Measurements from ENCODE around the gene CD164.

CD164 gene

DNA sequence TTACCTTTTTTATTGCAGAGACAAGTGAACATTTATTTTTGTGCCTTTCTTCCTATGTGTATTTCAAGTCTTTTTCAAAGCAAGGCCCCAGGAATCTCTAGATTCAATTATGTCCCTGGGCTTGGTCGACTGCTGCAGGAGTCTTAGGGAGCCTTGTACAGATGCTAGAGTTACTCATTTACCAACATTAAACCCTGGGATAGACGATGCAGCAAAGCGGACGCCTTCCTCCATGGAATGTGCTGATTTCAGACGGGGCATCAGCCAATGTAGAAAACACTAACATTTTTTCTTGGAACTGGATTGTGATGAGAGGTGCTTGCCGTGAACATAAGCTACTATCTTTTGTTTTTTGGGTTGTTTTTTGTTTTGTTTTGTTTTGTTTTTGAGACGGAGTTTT lies 55.9 kb downstream of the CD164 start:
- DNase-seq: no peak
- in situ Hi-C loops (cut with HindIII; ENCODE audit: low pct_ligation_motif_present, low pct_unique_long_range_greater_than_20kb, low sequenced_read_pairs): no loop called here

DNA sequence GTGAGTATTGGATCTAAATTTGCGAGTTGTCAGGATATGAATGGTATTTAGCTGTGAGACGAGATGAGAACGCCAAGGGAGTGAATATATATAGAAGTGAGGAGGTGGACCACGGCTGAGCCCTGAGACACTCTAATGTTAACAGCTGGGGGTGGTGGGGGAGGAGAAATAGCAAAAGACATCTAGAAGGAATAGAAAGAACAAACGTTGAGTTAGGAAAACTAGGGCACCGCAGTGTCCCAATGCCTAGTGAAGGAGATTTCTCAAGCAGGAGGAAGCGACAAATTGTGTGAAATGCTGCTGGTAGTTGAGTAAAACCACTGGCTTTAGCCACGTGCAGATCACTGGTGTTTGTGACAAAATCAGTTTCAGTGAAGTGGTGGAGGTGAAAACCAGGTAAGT lies 56.9 kb downstream of the CD164 start:
- in situ Hi-C loops (cut with HindIII; ENCODE audit: low pct_ligation_motif_present, low pct_unique_long_range_greater_than_20kb, low sequenced_read_pairs): no loop called here
- no peak for DNase-seq

DNA sequence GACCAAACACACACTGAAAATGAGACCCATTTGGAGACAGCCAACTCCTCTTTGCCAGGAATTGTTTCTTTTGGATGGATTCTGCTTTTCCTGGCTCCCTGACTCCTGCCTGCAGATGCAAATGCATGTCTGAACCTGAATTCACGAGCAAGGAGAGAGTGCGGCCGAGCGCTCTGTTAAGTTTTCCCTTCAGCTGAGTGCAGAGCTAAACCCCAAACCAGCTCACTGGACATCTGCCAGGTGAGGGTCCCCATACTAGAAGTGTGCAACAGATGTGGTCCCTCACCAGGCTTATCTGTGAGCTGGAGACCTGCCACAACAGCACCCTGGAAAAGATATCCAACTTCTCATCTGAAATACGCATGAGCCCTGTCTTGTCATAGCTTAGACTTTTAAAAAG lies 59.0 kb downstream of the CD164 start:
- in situ Hi-C loops (cut with HindIII; ENCODE audit: low pct_ligation_motif_present, low pct_unique_long_range_greater_than_20kb, low sequenced_read_pairs): no loop called here
- no peak for DNase-seq

GRCh38 chr6:109322825-109323224 lies 59.4 kb downstream of the CD164 start:
- no peak for DNase-seq
- in situ Hi-C loops (cut with HindIII; ENCODE audit: low pct_ligation_motif_present, low pct_unique_long_range_greater_than_20kb, low sequenced_read_pairs): no loop called here

- in situ Hi-C loops (cut with HindIII; ENCODE audit: low pct_ligation_motif_present, low pct_unique_long_range_greater_than_20kb, low sequenced_read_pairs): no loop called here
- DNase-seq: no peak
These were observed 60.5 kb downstream of the CD164 start for GRCh38 chr6:109321752-109322151.

DNA sequence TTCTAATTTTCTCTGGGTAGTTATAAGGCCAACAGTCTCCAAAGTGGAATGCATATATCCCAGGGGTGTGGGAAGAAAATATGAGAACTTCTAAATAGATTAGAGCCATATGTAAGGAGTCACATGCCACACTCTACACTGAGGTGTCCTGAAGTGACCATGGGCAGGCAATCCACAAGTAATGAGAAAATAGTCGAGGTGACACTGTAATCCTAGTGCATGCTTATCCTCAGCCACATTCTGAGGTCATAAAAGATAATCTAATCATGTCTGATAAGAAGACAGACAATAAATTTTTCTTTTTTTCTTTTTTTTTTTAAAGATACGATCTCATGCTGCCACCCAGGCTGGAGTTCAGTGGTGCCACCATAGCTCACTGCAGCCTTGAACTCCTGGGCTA lies 62.2 kb downstream of the CD164 start:
- in situ Hi-C loops (cut with HindIII; ENCODE audit: low pct_ligation_motif_present, low pct_unique_long_range_greater_than_20kb, low sequenced_read_pairs): no loop called here
- DNase-seq: no peak

- in situ Hi-C loops (cut with HindIII; ENCODE audit: low pct_ligation_motif_present, low pct_unique_long_range_greater_than_20kb, low sequenced_read_pairs): no loop called here
- DNase-seq: no peak
These were observed 63.9 kb downstream of the CD164 start for GRCh38 chr6:109318328-109318876.

DNA sequence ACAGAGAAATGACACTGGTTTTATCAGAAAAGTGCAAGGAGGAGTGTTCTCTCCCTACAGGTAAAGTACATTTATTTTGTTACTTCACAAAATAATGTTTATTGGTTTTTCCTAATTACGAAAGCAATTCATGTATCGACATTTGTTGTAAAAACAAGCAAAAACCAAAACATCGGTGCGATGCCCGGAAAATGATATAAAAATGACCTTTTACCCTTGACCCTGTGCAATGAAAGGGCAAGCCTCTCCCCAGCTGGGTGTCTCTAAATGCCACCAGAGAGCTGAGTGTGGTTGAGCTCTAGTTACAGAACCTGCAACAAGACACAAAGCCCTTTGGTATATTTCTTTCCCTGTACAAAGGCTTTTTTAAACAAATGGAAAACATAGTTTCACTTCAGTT lies 65.4 kb downstream of the CD164 start:
- no peak for DNase-seq
- in situ Hi-C loops (cut with HindIII; ENCODE audit: low pct_ligation_motif_present, low pct_unique_long_range_greater_than_20kb, low sequenced_read_pairs): no loop called here

All from ACHN (cell line).